Activated CD4-positive, alpha-beta T cell treated with anti-CD3 and anti-CD28 coated beads for 48 hours (primary cell): ENCODE results near the gene HDAC4.

Source experiments
- DNase-seq: peaks from one replicate; pipeline ENCODE4 v3.0.0-alpha.2; 2020

The HDAC4 gene

GRCh38 chr2:239275847-239276831 lies 124.7 kb downstream of the HDAC4 start:
- peak; percentile 2 for DNase-seq

- peak; percentile 87 for DNase-seq
Measured at GRCh38 chr2:239275044-239275685, 125.7 kb downstream of the HDAC4 start.

GRCh38 chr2:239274391-239275043 lies 126.3 kb downstream of the HDAC4 start:
- peak; percentile 60 for DNase-seq

GRCh38 chr2:239273280-239274234 lies 127.3 kb downstream of the HDAC4 start:
- peak; percentile 2 for DNase-seq

GRCh38 chr2:239272626-239273025 lies 128.2 kb downstream of the HDAC4 start:
- peak; percentile 1 for DNase-seq

- peak; percentile 0 for DNase-seq
Measured at GRCh38 chr2:239271882-239272281, 128.9 kb downstream of the HDAC4 start.

- DNase-seq = no peak
Measured at GRCh38 chr2:239271471-239271870, 129.3 kb downstream of the HDAC4 start.

GRCh38 chr2:239269916-239270315 lies 130.9 kb downstream of the HDAC4 start:
- peak; percentile 2 for DNase-seq

- peak; percentile 2 for DNase-seq
Measured at GRCh38 chr2:239269173-239269885, 131.5 kb downstream of the HDAC4 start.

- peak; percentile 1 for DNase-seq
Measured at GRCh38 chr2:239268549-239268948, 132.3 kb downstream of the HDAC4 start.

- DNase-seq = peak; percentile 0
Measured at GRCh38 chr2:239268082-239268481, 132.7 kb downstream of the HDAC4 start.

GRCh38 chr2:239267288-239267951 lies 133.4 kb downstream of the HDAC4 start:
- peak; percentile 92 for DNase-seq

- peak; percentile 9 for DNase-seq
Measured at GRCh38 chr2:239266779-239267287, 134.0 kb downstream of the HDAC4 start.

GRCh38 chr2:239266434-239266766 lies 134.4 kb downstream of the HDAC4 start:
- peak; percentile 2 for DNase-seq

GRCh38 chr2:239265681-239266433 lies 135.0 kb downstream of the HDAC4 start:
- no peak for DNase-seq

GRCh38 chr2:239264838-239265651 lies 135.8 kb downstream of the HDAC4 start:
- peak; percentile 67 for DNase-seq

- peak; percentile 42 for DNase-seq
Measured at GRCh38 chr2:239264492-239264837, 136.4 kb downstream of the HDAC4 start.

GRCh38 chr2:239263669-239264491 lies 136.9 kb downstream of the HDAC4 start:
- DNase-seq = no peak
